Keratinocyte (primary cell): ENCODE measurements around the gene PRDM1.

ENCODE experiments used
- CTCF ChIP-seq, 3 experiments: IDR thresholded peaks in 1 of 3; conservative IDR thresholded peaks in 1 of 3; optimal IDR thresholded peaks in 1 of 3; 2 replicates in 2 of 3; 3 replicates in 1 of 3; pipeline versions ENCODE3 to v1.5.1; 2011; ENCODE audit warnings: low read length in 3 of 3, mild to moderate bottlenecking in 3 of 3, moderate library complexity in 2 of 3, control low read depth in 1 of 3, inconsistent platforms in 1 of 3; ENCODE audit not compliant: insufficient read depth in 2 of 3; ENCODE audit errors: extremely low read depth in 1 of 3
- EZH2 ChIP-seq: IDR thresholded peaks from one replicate; pipeline ENCODE4 v1.6.1; 2012; ENCODE audit warnings: inconsistent platforms, mild to moderate bottlenecking, low read length, moderate library complexity

GRCh38 chr6:106138151-106138550 is 52.0 kb downstream of the PRDM1 start:
- TF ChIP-seq CTCF (optimal IDR thresholded peaks at IDR 0.05 in 1 of 3, IDR thresholded peaks at IDR 0.05 in 1 of 3, conservative IDR thresholded peaks at IDR 0.05 in 1 of 3; ENCODE audit: extremely low read depth in 1 of 3, insufficient read depth in 2 of 3, low read length in 3 of 3) (no peak), EZH2 (no peak)
